ENCODE data around the gene CAPRIN1. TPM values are rescaled to one million over a fixed set of nuclear protein-coding genes. Genes with fewer than 3 reads are reported as not detected.
"Not testable (repeated sequence)": the region's sequence is repeated elsewhere in the genome, so short reads cannot be mapped to it uniquely, and the experiment has no call there.

Gene CAPRIN1
- total and polyA plus RNA-seq, 4 donors: 181 to 279 (median 224) TPM

- H3K27me3 ChIP-seq (ENCODE audit: control insufficient read depth, insufficient read depth, low read length): no peaks in the 10 kb centered on the region
- no CpG with 5 or more reads among the region's 2 CpGs for WGBS (ENCODE audit: insufficient coverage)
- no peak for DNase-seq (ENCODE audit: low read depth in 4 of 6, low spot score in 6 of 6)
- no peak overlapping the region for H3K4me3 ChIP-seq (ENCODE audit: low read depth, low read length)
- peaks cover 21% of the 10 kb centered on the region for H3K36me3 ChIP-seq (ENCODE audit: control insufficient read depth, insufficient read depth, low read length)
- no peak overlapping the region for H3K27ac ChIP-seq (ENCODE audit: low read depth, low read length)
- H3K9me3 ChIP-seq (ENCODE audit: control insufficient read depth, insufficient read depth, low read length): no peaks in the 10 kb centered on the region
- H3K4me1 ChIP-seq (ENCODE audit: control insufficient read depth, insufficient read depth, low read length): peaks cover 5% of the 10 kb centered on the region
Observed at GRCh38 chr11:34072832-34073231, 21.3 kb downstream of the CAPRIN1 start.

- Histone ChIP-seq H3K36me3 (ENCODE audit: control insufficient read depth, insufficient read depth, low read length) (peaks cover 28% of the 10 kb centered on the region), H3K9me3 (ENCODE audit: control insufficient read depth, insufficient read depth, low read length) (no peaks in the 10 kb centered on the region), H3K4me1 (ENCODE audit: control insufficient read depth, insufficient read depth, low read length) (peaks cover 5% of the 10 kb centered on the region), H3K27ac (ENCODE audit: low read depth, low read length) (no peak overlapping the region), H3K27me3 (ENCODE audit: control insufficient read depth, insufficient read depth, low read length) (no peaks in the 10 kb centered on the region), H3K4me3 (ENCODE audit: low read depth, low read length) (no peak overlapping the region)
- DNase-seq (ENCODE audit: low read depth in 4 of 6, low spot score in 6 of 6): no peak
- 100% methylated on average over 4 of the region's 4 CpGs for WGBS (ENCODE audit: insufficient coverage)
Observed at GRCh38 chr11:34074391-34074790, 22.9 kb downstream of the CAPRIN1 start.

- Histone ChIP-seq H3K36me3 (ENCODE audit: control insufficient read depth, insufficient read depth, low read length) (peaks cover 34% of the 10 kb centered on the region), H3K27me3 (ENCODE audit: control insufficient read depth, insufficient read depth, low read length) (no peaks in the 10 kb centered on the region), H3K4me1 (ENCODE audit: control insufficient read depth, insufficient read depth, low read length) (peaks cover 5% of the 10 kb centered on the region), H3K4me3 (ENCODE audit: low read depth, low read length) (no peak overlapping the region), H3K9me3 (ENCODE audit: control insufficient read depth, insufficient read depth, low read length) (no peaks in the 10 kb centered on the region), H3K27ac (ENCODE audit: low read depth, low read length) (peak overlapping the region; percentile 8)
- no peak for DNase-seq (ENCODE audit: low read depth in 4 of 6, low spot score in 6 of 6)
- no CpG with 5 or more reads among the region's 2 CpGs for WGBS (ENCODE audit: insufficient coverage)
Observed at GRCh38 chr11:34075178-34075820, 23.8 kb downstream of the CAPRIN1 start.

- no peak overlapping the region for H3K4me3 ChIP-seq (ENCODE audit: low read depth, low read length)
- no peak for DNase-seq (ENCODE audit: low read depth in 4 of 6, low spot score in 6 of 6)
- no peak overlapping the region for H3K27ac ChIP-seq (ENCODE audit: low read depth, low read length)
- WGBS (ENCODE audit: insufficient coverage): no CpG with 5 or more reads among the region's 4 CpGs
- no peaks in the 10 kb centered on the region for H3K4me1 ChIP-seq (ENCODE audit: control insufficient read depth, insufficient read depth, low read length)
- H3K27me3 ChIP-seq (ENCODE audit: control insufficient read depth, insufficient read depth, low read length): no peaks in the 10 kb centered on the region
- peaks cover 51% of the 10 kb centered on the region for H3K36me3 ChIP-seq (ENCODE audit: control insufficient read depth, insufficient read depth, low read length)
- no peaks in the 10 kb centered on the region for H3K9me3 ChIP-seq (ENCODE audit: control insufficient read depth, insufficient read depth, low read length)
Observed at GRCh38 chr11:34080609-34081008, 29.1 kb downstream of the CAPRIN1 start.

GRCh38 chr11:34084637-34085036 is 33.1 kb downstream of the CAPRIN1 start:
- Histone ChIP-seq H3K9me3 (ENCODE audit: control insufficient read depth, insufficient read depth, low read length) (no peaks in the 10 kb centered on the region), H3K36me3 (ENCODE audit: control insufficient read depth, insufficient read depth, low read length) (peaks cover 53% of the 10 kb centered on the region), H3K4me3 (ENCODE audit: low read depth, low read length) (no peak overlapping the region), H3K27ac (ENCODE audit: low read depth, low read length) (no peak overlapping the region), H3K4me1 (ENCODE audit: control insufficient read depth, insufficient read depth, low read length) (no peaks in the 10 kb centered on the region), H3K27me3 (ENCODE audit: control insufficient read depth, insufficient read depth, low read length) (no peaks in the 10 kb centered on the region)
- no peak for DNase-seq (ENCODE audit: low read depth in 4 of 6, low spot score in 6 of 6)
- 100% methylated on average over 1 of the region's 2 CpGs for WGBS (ENCODE audit: insufficient coverage)

- WGBS (ENCODE audit: insufficient coverage): no CpG with 5 or more reads among the region's 4 CpGs
- peaks cover 43% of the 10 kb centered on the region for H3K36me3 ChIP-seq (ENCODE audit: control insufficient read depth, insufficient read depth, low read length)
- H3K27me3 ChIP-seq (ENCODE audit: control insufficient read depth, insufficient read depth, low read length): no peaks in the 10 kb centered on the region
- DNase-seq (ENCODE audit: low read depth in 4 of 6, low spot score in 6 of 6): no peak
- no peak overlapping the region for H3K27ac ChIP-seq (ENCODE audit: low read depth, low read length)
- no peak overlapping the region for H3K4me3 ChIP-seq (ENCODE audit: low read depth, low read length)
- no peaks in the 10 kb centered on the region for H3K4me1 ChIP-seq (ENCODE audit: control insufficient read depth, insufficient read depth, low read length)
- H3K9me3 ChIP-seq (ENCODE audit: control insufficient read depth, insufficient read depth, low read length): no peaks in the 10 kb centered on the region
Observed at GRCh38 chr11:34086554-34087283, 35.2 kb downstream of the CAPRIN1 start.

GRCh38 chr11:34091825-34092224 is 40.3 kb downstream of the CAPRIN1 start:
- Histone ChIP-seq H3K27ac (ENCODE audit: low read depth, low read length) (no peak overlapping the region), H3K9me3 (ENCODE audit: control insufficient read depth, insufficient read depth, low read length) (no peaks in the 10 kb centered on the region), H3K36me3 (ENCODE audit: control insufficient read depth, insufficient read depth, low read length) (peaks cover 51% of the 10 kb centered on the region), H3K27me3 (ENCODE audit: control insufficient read depth, insufficient read depth, low read length) (no peaks in the 10 kb centered on the region), H3K4me3 (ENCODE audit: low read depth, low read length) (no peak overlapping the region), H3K4me1 (ENCODE audit: control insufficient read depth, insufficient read depth, low read length) (no peaks in the 10 kb centered on the region)
- no peak for DNase-seq (ENCODE audit: low read depth in 4 of 6, low spot score in 6 of 6)
- WGBS (ENCODE audit: insufficient coverage): 100% methylated on average over 1 of the region's 1 CpG

- H3K4me1 ChIP-seq (ENCODE audit: control insufficient read depth, insufficient read depth, low read length); H3K9me3 ChIP-seq (ENCODE audit: control insufficient read depth, insufficient read depth, low read length); H3K27ac ChIP-seq (ENCODE audit: low read depth, low read length); H3K27me3 ChIP-seq (ENCODE audit: control insufficient read depth, insufficient read depth, low read length); DNase-seq (ENCODE audit: low read depth in 4 of 6, low spot score in 6 of 6); H3K4me3 ChIP-seq (ENCODE audit: low read depth, low read length): not testable (repeated sequence)
- no CpG with 5 or more reads among the region's 2 CpGs for WGBS (ENCODE audit: insufficient coverage)
- H3K36me3 ChIP-seq (ENCODE audit: control insufficient read depth, insufficient read depth, low read length): peaks cover 36% of the 10 kb centered on the region
Observed at GRCh38 chr11:34094900-34095299, 43.4 kb downstream of the CAPRIN1 start.

- Histone ChIP-seq H3K36me3 (ENCODE audit: control insufficient read depth, insufficient read depth, low read length) (peaks cover 14% of the 10 kb centered on the region), H3K9me3 (ENCODE audit: control insufficient read depth, insufficient read depth, low read length) (no peaks in the 10 kb centered on the region), H3K27ac (ENCODE audit: low read depth, low read length) (no peak overlapping the region), H3K27me3 (ENCODE audit: control insufficient read depth, insufficient read depth, low read length) (no peaks in the 10 kb centered on the region), H3K4me1 (ENCODE audit: control insufficient read depth, insufficient read depth, low read length) (no peaks in the 10 kb centered on the region), H3K4me3 (ENCODE audit: low read depth, low read length) (no peak overlapping the region)
- no CpG with 5 or more reads among the region's 2 CpGs for WGBS (ENCODE audit: insufficient coverage)
- no peak for DNase-seq (ENCODE audit: low read depth in 4 of 6, low spot score in 6 of 6)
Observed at GRCh38 chr11:34098813-34099212, 47.3 kb downstream of the CAPRIN1 start.

GRCh38 chr11:34104680-34105078 is 53.1 kb downstream of the CAPRIN1 start:
- Histone ChIP-seq H3K27ac (ENCODE audit: low read depth, low read length) (peak overlapping the region; percentile 94), H3K4me1 (ENCODE audit: control insufficient read depth, insufficient read depth, low read length) (peaks cover 13% of the 10 kb centered on the region), H3K36me3 (ENCODE audit: control insufficient read depth, insufficient read depth, low read length) (peaks cover 14% of the 10 kb centered on the region), H3K9me3 (ENCODE audit: control insufficient read depth, insufficient read depth, low read length) (no peaks in the 10 kb centered on the region), H3K4me3 (ENCODE audit: low read depth, low read length) (peak overlapping the region; percentile 99), H3K27me3 (ENCODE audit: control insufficient read depth, insufficient read depth, low read length) (no peaks in the 10 kb centered on the region)
- DNase-seq (ENCODE audit: low read depth in 4 of 6, low spot score in 6 of 6): peak in 1 of 6 donors; percentile 3
- 5% methylated on average over 4 of the region's 6 CpGs for WGBS (ENCODE audit: insufficient coverage)
